ENCODE measurements around the gene ADAM30.

The ADAM30 gene

DNA sequence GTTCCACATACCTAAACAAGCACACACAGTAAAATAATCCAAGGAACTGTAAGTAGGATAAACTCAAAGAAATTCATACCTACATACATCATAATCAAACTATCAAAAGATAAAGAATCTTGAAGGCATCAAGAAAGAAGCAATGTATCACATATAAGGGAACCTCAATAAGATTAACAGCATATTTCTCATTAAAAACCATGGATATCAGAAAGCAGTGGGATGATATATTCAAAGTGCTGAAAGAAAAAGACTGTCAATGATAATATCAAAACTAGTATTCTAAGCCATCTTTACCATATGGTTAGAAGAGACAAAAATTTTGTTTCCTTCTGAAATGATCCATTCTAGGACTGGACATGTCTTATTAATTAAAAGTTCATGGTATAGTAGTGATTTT, 37.1 kb upstream of the ADAM30 start:
- in situ Hi-C loops (cut with HindIII; ENCODE audit: low sequenced_read_pairs), result no loop called here
- H3K4me3 ChIP-seq (ENCODE audit: low read depth, low read length), result no peak overlapping the region
- DNase-seq (ENCODE audit: low read depth, low spot score), result no peak
- TF ChIP-seq CTCF (IDR thresholded peaks at IDR 0.05; ENCODE audit: low read depth, low read length), result no peak

GRCh38 chr1:119929643-119930315, 33.5 kb upstream of the ADAM30 start:
- no peak for TF ChIP-seq CTCF (IDR thresholded peaks at IDR 0.05; ENCODE audit: low read depth, low read length)
- H3K4me3 ChIP-seq (ENCODE audit: low read depth, low read length), result no peak overlapping the region
- in situ Hi-C loops (cut with HindIII; ENCODE audit: low sequenced_read_pairs), result no loop called here
- DNase-seq (ENCODE audit: low read depth, low spot score), result no peak

GRCh38 chr1:119926553-119926952, 30.2 kb upstream of the ADAM30 start:
- no peak for TF ChIP-seq CTCF (IDR thresholded peaks at IDR 0.05; ENCODE audit: low read depth, low read length)
- no peak overlapping the region for H3K4me3 ChIP-seq (ENCODE audit: low read depth, low read length)
- DNase-seq (ENCODE audit: low read depth, low spot score), result no peak
- in situ Hi-C loops (cut with HindIII; ENCODE audit: low sequenced_read_pairs), result no loop called here

- no peak for DNase-seq (ENCODE audit: low read depth, low spot score)
- in situ Hi-C loops (cut with HindIII; ENCODE audit: low sequenced_read_pairs), result no loop called here
- no peak for TF ChIP-seq CTCF (IDR thresholded peaks at IDR 0.05; ENCODE audit: low read depth, low read length)
- H3K4me3 ChIP-seq (ENCODE audit: low read depth, low read length), result no peak overlapping the region
Measured at GRCh38 chr1:119924948-119925898, 28.9 kb upstream of the ADAM30 start.

- TF ChIP-seq CTCF (IDR thresholded peaks at IDR 0.05; ENCODE audit: low read depth, low read length), result no peak
- H3K4me3 ChIP-seq (ENCODE audit: low read depth, low read length), result no peak overlapping the region
- no peak for DNase-seq (ENCODE audit: low read depth, low spot score)
- in situ Hi-C loops (cut with HindIII; ENCODE audit: low sequenced_read_pairs), result no loop called here
Measured at GRCh38 chr1:119920104-119920968, 24.0 kb upstream of the ADAM30 start.

DNA sequence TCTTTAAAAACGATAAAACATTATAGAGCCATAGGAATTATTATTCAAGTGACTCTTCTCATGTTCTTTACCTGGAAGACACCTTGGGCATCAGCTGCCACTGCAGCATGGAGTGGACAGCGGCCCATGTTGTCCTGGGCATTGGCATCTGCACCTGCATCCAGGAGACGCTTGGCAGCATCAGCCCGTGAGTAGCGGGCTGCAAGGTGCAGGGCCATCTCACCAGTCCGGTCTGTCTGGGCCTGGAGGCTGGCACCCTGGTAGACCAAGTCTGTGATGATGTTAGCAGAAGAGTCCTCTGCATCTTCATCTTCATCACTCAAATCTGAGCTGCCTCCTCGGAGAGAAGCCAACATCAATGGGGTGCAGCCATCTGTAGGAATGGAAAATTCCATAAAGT, 22.9 kb upstream of the ADAM30 start:
- no peak for TF ChIP-seq CTCF (IDR thresholded peaks at IDR 0.05; ENCODE audit: low read depth, low read length)
- no peak overlapping the region for H3K4me3 ChIP-seq (ENCODE audit: low read depth, low read length)
- in situ Hi-C loops (cut with HindIII; ENCODE audit: low sequenced_read_pairs), result no loop called here
- DNase-seq (ENCODE audit: low read depth, low spot score), result no peak
